CD4-positive, alpha-beta T cell treated with Interleukin-4 for 1 hour (primary cell): ENCODE measurements around the gene ITCH.
A peak's percentile ranks its signal among the peaks of the same experiment; 100 is the strongest.
"Not testable (repeated sequence)": the region's sequence is repeated elsewhere in the genome, so short reads cannot be mapped to it uniquely, and the experiment has no call there.

Source experiments
- DNase-seq, 2 donors: peaks; one replicate each; pipeline ENCODE4 v3.0.0-alpha.2; 2020 to 2022

The ITCH gene

GRCh38 chr20:34421766-34422466 lies 58.8 kb downstream of the ITCH start:
- no peak for DNase-seq

- DNase-seq, result not testable (repeated sequence)
These were observed 62.1 kb downstream of the ITCH start for GRCh38 chr20:34425032-34425690.

GRCh38 chr20:34426026-34426425 lies 63.0 kb downstream of the ITCH start:
- DNase-seq, result no peak

- DNase-seq, result no peak
These were observed 64.3 kb downstream of the ITCH start for GRCh38 chr20:34427331-34427730.

GRCh38 chr20:34427784-34428183 lies 64.7 kb downstream of the ITCH start:
- DNase-seq, result no peak

GRCh38 chr20:34431168-34431567 lies 68.1 kb downstream of the ITCH start:
- no peak for DNase-seq

- not testable (repeated sequence) for DNase-seq
These were observed 69.6 kb downstream of the ITCH start for GRCh38 chr20:34432663-34433062.

- no peak for DNase-seq
These were observed 70.3 kb downstream of the ITCH start for GRCh38 chr20:34433391-34433790.

- DNase-seq, result no peak
These were observed 72.5 kb downstream of the ITCH start for GRCh38 chr20:34435589-34435988.

- DNase-seq, result no peak
These were observed 74.4 kb downstream of the ITCH start for GRCh38 chr20:34437330-34437986.

- no peak for DNase-seq
These were observed 76.1 kb downstream of the ITCH start for GRCh38 chr20:34439168-34439567.

- DNase-seq, result not testable (repeated sequence)
These were observed 78.3 kb downstream of the ITCH start for GRCh38 chr20:34441423-34441822.

GRCh38 chr20:34443546-34443945 lies 80.5 kb downstream of the ITCH start:
- DNase-seq, result no peak

GRCh38 chr20:34445177-34446065 lies 82.3 kb downstream of the ITCH start:
- DNase-seq, result no peak

GRCh38 chr20:34448517-34448916 lies 85.4 kb downstream of the ITCH start:
- no peak for DNase-seq

- DNase-seq, result peak in 1 of 2 donors; percentile 17
These were observed 86.9 kb downstream of the ITCH start for GRCh38 chr20:34449674-34450592.

- DNase-seq, result no peak
These were observed 89.4 kb downstream of the ITCH start for GRCh38 chr20:34452281-34452982.

- no peak for DNase-seq
These were observed 95.6 kb downstream of the ITCH start for GRCh38 chr20:34458631-34459030.

GRCh38 chr20:34459209-34459897 lies 96.3 kb downstream of the ITCH start:
- DNase-seq, result no peak

GRCh38 chr20:34461779-34462087 lies 98.7 kb downstream of the ITCH start:
- no peak for DNase-seq

GRCh38 chr20:34468951-34469350 lies 105.9 kb downstream of the ITCH start:
- no peak for DNase-seq
